ENCODE results near the gene MCF2L.

DNA sequence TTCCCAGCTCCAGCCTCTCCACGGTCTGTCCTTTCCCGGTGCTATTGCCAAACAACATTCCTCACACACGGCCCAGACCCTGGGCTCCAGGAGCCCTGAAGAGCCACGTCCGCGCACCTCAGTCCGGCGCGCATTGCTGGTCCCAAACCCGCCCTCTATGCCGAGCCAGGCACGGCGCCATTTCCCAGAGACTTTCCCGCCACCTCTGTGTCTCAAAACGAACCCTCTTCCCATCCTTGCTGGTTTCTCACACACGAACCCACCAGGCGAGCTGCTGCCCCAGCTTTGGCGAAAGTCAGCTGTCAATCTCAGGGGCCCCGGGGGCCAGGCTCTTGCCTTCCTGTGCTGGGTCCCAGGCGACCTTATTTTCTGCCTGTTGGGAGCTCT, 108.5 kb downstream of the MCF2L start:
- TF ChIP-seq, protein P1, sequence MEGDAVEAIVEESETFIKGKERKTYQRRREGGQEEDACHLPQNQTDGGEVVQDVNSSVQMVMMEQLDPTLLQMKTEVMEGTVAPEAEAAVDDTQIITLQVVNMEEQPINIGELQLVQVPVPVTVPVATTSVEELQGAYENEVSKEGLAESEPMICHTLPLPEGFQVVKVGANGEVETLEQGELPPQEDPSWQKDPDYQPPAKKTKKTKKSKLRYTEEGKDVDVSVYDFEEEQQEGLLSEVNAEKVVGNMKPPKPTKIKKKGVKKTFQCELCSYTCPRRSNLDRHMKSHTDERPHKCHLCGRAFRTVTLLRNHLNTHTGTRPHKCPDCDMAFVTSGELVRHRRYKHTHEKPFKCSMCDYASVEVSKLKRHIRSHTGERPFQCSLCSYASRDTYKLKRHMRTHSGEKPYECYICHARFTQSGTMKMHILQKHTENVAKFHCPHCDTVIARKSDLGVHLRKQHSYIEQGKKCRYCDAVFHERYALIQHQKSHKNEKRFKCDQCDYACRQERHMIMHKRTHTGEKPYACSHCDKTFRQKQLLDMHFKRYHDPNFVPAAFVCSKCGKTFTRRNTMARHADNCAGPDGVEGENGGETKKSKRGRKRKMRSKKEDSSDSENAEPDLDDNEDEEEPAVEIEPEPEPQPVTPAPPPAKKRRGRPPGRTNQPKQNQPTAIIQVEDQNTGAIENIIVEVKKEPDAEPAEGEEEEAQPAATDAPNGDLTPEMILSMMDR (IDR thresholded peaks at IDR 0.05): no peak
- TF ChIP-seq POLR2A (IDR thresholded peaks at IDR 0.05): no peak
